HUES6 (cell line): ENCODE results near the gene CITED2.
A peak's percentile ranks its signal among the peaks of the same experiment; 100 is the strongest.

Experiments
- H3K27ac ChIP-seq: 2 replicates; pipeline ENCODE4 v1.7.0; 2013; ENCODE audit warnings: low read depth, mild to moderate bottlenecking, low read length, inconsistent platforms
- H3K27me3 ChIP-seq: 2 replicates; pipeline ENCODE4 v1.6.1; 2013; ENCODE audit warnings: low read length; ENCODE audit not compliant: control insufficient read depth, insufficient read depth
- H3K36me3 ChIP-seq: 2 replicates; pipeline ENCODE4 v1.6.1; 2013; ENCODE audit warnings: low read length; ENCODE audit not compliant: control insufficient read depth, insufficient read depth
- H3K4me1 ChIP-seq: 2 replicates; pipeline ENCODE4 v1.6.1; 2013; ENCODE audit warnings: low read length; ENCODE audit not compliant: control insufficient read depth, insufficient read depth
- H3K4me3 ChIP-seq: 2 replicates; pipeline ENCODE4 v1.5.1; 2013; ENCODE audit warnings: low read depth, low read length
- H3K9ac ChIP-seq: one replicate; pipeline ENCODE4 v1.6.1; 2013; ENCODE audit warnings: mild to moderate bottlenecking, low read length
- H3K9me3 ChIP-seq: 2 replicates; pipeline ENCODE4 v1.6.1; 2013; ENCODE audit warnings: low read depth, low read length; ENCODE audit not compliant: control insufficient read depth, insufficient read depth

The CITED2 gene

GRCh38 chr6:139380611-139381010, 6.2 kb upstream of the CITED2 start:
- Histone ChIP-seq H3K27ac (no peak overlapping the region), H3K9ac (no peak overlapping the region)

GRCh38 chr6:139380168-139380567, 5.7 kb upstream of the CITED2 start:
- no peak overlapping the region for H3K9ac ChIP-seq
- no peaks in the 10 kb centered on the region for H3K36me3 ChIP-seq
- H3K27me3 ChIP-seq = no peaks in the 10 kb centered on the region
- H3K9me3 ChIP-seq = no peaks in the 10 kb centered on the region
- H3K27ac ChIP-seq = no peak overlapping the region
- H3K4me3 ChIP-seq = no peak overlapping the region
- peaks cover 18% of the 10 kb centered on the region for H3K4me1 ChIP-seq

More at GRCh38 chr6:139380611-139381010, 6.2 kb upstream of the CITED2 start:
- H3K4me3 ChIP-seq = no peak overlapping the region
- no peaks in the 10 kb centered on the region for H3K36me3 ChIP-seq
- peaks cover 18% of the 10 kb centered on the region for H3K4me1 ChIP-seq
- no peaks in the 10 kb centered on the region for H3K27me3 ChIP-seq
- no peaks in the 10 kb centered on the region for H3K9me3 ChIP-seq

GRCh38 chr6:139378882-139379341, 4.5 kb upstream of the CITED2 start:
- Histone ChIP-seq H3K4me1 (peaks cover 18% of the 10 kb centered on the region), H3K4me3 (no peak overlapping the region), H3K27ac (no peak overlapping the region), H3K36me3 (no peaks in the 10 kb centered on the region), H3K9ac (no peak overlapping the region), H3K27me3 (no peaks in the 10 kb centered on the region), H3K9me3 (no peaks in the 10 kb centered on the region)

GRCh38 chr6:139378226-139378625, 3.8 kb upstream of the CITED2 start:
- Histone ChIP-seq H3K9me3 (no peaks in the 10 kb centered on the region), H3K27ac (no peak overlapping the region), H3K9ac (no peak overlapping the region), H3K4me3 (no peak overlapping the region), H3K36me3 (peaks cover 6% of the 10 kb centered on the region; the same call in 1 of the 2 replicates), H3K4me1 (peaks cover 18% of the 10 kb centered on the region), H3K27me3 (no peaks in the 10 kb centered on the region)

- Histone ChIP-seq H3K36me3 (peaks cover 18% of the 10 kb centered on the region), H3K27ac (no peak overlapping the region; the same call in 1 of the 2 replicates), H3K4me1 (peaks cover 18% of the 10 kb centered on the region), H3K9ac (no peak overlapping the region), H3K9me3 (no peaks in the 10 kb centered on the region), H3K4me3 (peak overlapping the region; percentile 98), H3K27me3 (no peaks in the 10 kb centered on the region)
These were observed 2.3 kb upstream of the CITED2 start for GRCh38 chr6:139376604-139377218.

- Histone ChIP-seq H3K4me1 (peaks cover 23% of the 10 kb centered on the region), H3K9ac (peak overlapping the region; percentile 82), H3K27ac (peak overlapping the region; percentile 45; the same call in 1 of the 2 replicates), H3K36me3 (peaks cover 23% of the 10 kb centered on the region), H3K27me3 (no peaks in the 10 kb centered on the region), H3K4me3 (peak overlapping the region; percentile 98), H3K9me3 (no peaks in the 10 kb centered on the region)
These were observed 1.5 kb upstream of the CITED2 start for GRCh38 chr6:139376017-139376330.

GRCh38 chr6:139375226-139376016, 973 bp upstream of the CITED2 start:
- Histone ChIP-seq H3K4me3 (peak overlapping the region; percentile 98), H3K9me3 (no peaks in the 10 kb centered on the region), H3K9ac (peak overlapping the region; percentile 99), H3K27me3 (no peaks in the 10 kb centered on the region), H3K36me3 (peaks cover 23% of the 10 kb centered on the region), H3K4me1 (peaks cover 25% of the 10 kb centered on the region), H3K27ac (peak overlapping the region; percentile 95)

GRCh38 chr6:139373928-139374356, 506 bp downstream of the CITED2 start:
- H3K27me3 ChIP-seq = no peaks in the 10 kb centered on the region
- H3K4me1 ChIP-seq = peaks cover 35% of the 10 kb centered on the region
- H3K9me3 ChIP-seq = no peaks in the 10 kb centered on the region
- peak overlapping the region; percentile 99 for H3K9ac ChIP-seq
- H3K27ac ChIP-seq = peak overlapping the region; percentile 95
- peaks cover 23% of the 10 kb centered on the region for H3K36me3 ChIP-seq
- peak overlapping the region; percentile 98 for H3K4me3 ChIP-seq

GRCh38 chr6:139373154-139373927, 1.1 kb downstream of the CITED2 start:
- H3K27me3 ChIP-seq = no peaks in the 10 kb centered on the region
- H3K36me3 ChIP-seq = peaks cover 23% of the 10 kb centered on the region
- peak overlapping the region; percentile 95; the same call in 1 of the 2 replicates for H3K27ac ChIP-seq
- H3K4me3 ChIP-seq = peak overlapping the region; percentile 98
- H3K4me1 ChIP-seq = peaks cover 41% of the 10 kb centered on the region
- H3K9me3 ChIP-seq = no peaks in the 10 kb centered on the region
- H3K9ac ChIP-seq = peak overlapping the region; percentile 99

- Histone ChIP-seq H3K27ac (peak overlapping the region; percentile 7; the same call in 1 of the 2 replicates), H3K9ac (peak overlapping the region; percentile 99), H3K9me3 (no peaks in the 10 kb centered on the region), H3K36me3 (peaks cover 23% of the 10 kb centered on the region), H3K4me3 (peak overlapping the region; percentile 98), H3K27me3 (no peaks in the 10 kb centered on the region), H3K4me1 (peaks cover 48% of the 10 kb centered on the region)
These were observed 1.9 kb downstream of the CITED2 start for GRCh38 chr6:139372326-139373153.
